IMR-90 (cell line): ENCODE data around the gene TNFRSF14. TPM values are rescaled to one million over a fixed set of nuclear protein-coding genes. Genes with fewer than 3 reads are reported as not detected.

Experiments used
- ATAC-seq: fragments of 200-7000 bp; cut with Tn5 transposase; 2 replicates; pipeline ENCODE4 v1.9.1; 2020; ENCODE audit warnings: low read depth, mild to moderate bottlenecking, moderate library complexity
- BruUV-seq: library from RNA; stranded (reverse); fragments of 400-500 nt; replicated peaks from 2 replicates; lab custom pipeline; 2021; lab: Mats Ljungman, UMichigan
- CTCF ChIA-PET: fragments of 300-600 bp; formaldehyde crosslinking; extraction: SDS; loops from one replicate; lab custom pipeline; 2021; ENCODE audit warnings: antibody characterized with exemption; lab: Yijun Ruan, JAX
- POLR2A ChIA-PET: fragments of 300-600 bp; sonication (Branson Sonifier 250); formaldehyde crosslinking; loops from one replicate; lab custom pipeline; 2022; ENCODE audit warnings: antibody characterized with exemption; ENCODE audit not compliant: unreplicated experiment; lab: Charles Lee
- DNase-seq: peaks from one replicate; pipeline ENCODE4 v3.0.0; 2013
- H2AFZ ChIP-seq: replicated peaks from 2 replicates; pipeline ENCODE3; 2013; ENCODE audit warnings: low read length, mild to moderate bottlenecking; ENCODE audit not compliant: poor library complexity
- H2AK5ac ChIP-seq: 2 replicates; pipeline ENCODE4 v1.6.1; 2013; ENCODE audit warnings: low read depth, low read length, inconsistent platforms
- H2AK9ac ChIP-seq: replicated peaks from 2 replicates; pipeline ENCODE3; 2013; ENCODE audit warnings: mild to moderate bottlenecking, low read depth, low read length, moderate library complexity; ENCODE audit not compliant: poor library complexity
- H2BK120ac ChIP-seq: 2 replicates; pipeline ENCODE4 v1.6.1; 2013; ENCODE audit warnings: low read depth, low read length, inconsistent platforms
- H2BK15ac ChIP-seq: 3 replicates; pipeline ENCODE4 v1.6.1; 2013; ENCODE audit warnings: low read depth, low read length, inconsistent platforms
- H2BK20ac ChIP-seq: 2 replicates; pipeline ENCODE4 v1.6.1; 2013; ENCODE audit warnings: low read depth, mild to moderate bottlenecking, inconsistent platforms, low read length, moderate library complexity
- H2BK5ac ChIP-seq: 2 replicates; pipeline ENCODE4 v1.6.1; 2013; ENCODE audit warnings: mild to moderate bottlenecking, low read depth, low read length, inconsistent platforms; ENCODE audit not compliant: poor library complexity, severe bottlenecking
- H3K14ac ChIP-seq: replicated peaks from 2 replicates; pipeline ENCODE4 v1.6.1; 2013; ENCODE audit warnings: low read depth, low read length, inconsistent platforms
- H3K18ac ChIP-seq: 2 replicates; pipeline ENCODE4 v1.6.1; 2013; ENCODE audit warnings: low read depth, low read length, control low read depth
- H3K23ac ChIP-seq: 2 replicates; pipeline ENCODE4 v1.6.1; 2013; ENCODE audit warnings: low read depth, low read length, inconsistent platforms
- H3K27ac ChIP-seq: 2 replicates; pipeline ENCODE4 v1.5.1; 2013; ENCODE audit warnings: mild to moderate bottlenecking, control low read depth, low read length; ENCODE audit not compliant: insufficient read depth
- H3K27me3 ChIP-seq: 2 replicates; pipeline ENCODE4 v1.6.1; 2013; ENCODE audit warnings: low read length; ENCODE audit not compliant: control insufficient read depth, insufficient read depth
- H3K36me3 ChIP-seq: 2 replicates; pipeline ENCODE4 v1.6.1; 2013; ENCODE audit warnings: low read length, mixed read lengths; ENCODE audit not compliant: control insufficient read depth, insufficient read depth
- H3K4ac ChIP-seq: 2 replicates; pipeline ENCODE4 v1.6.1; 2013; ENCODE audit warnings: low read depth, low read length, inconsistent platforms
- H3K4me1 ChIP-seq: 2 replicates; pipeline ENCODE4 v1.6.1; 2013; ENCODE audit warnings: low read length, mixed read lengths; ENCODE audit not compliant: control insufficient read depth, insufficient read depth
- H3K4me2 ChIP-seq: 2 replicates; pipeline ENCODE4 v1.6.1; 2013; ENCODE audit warnings: low read depth, mild to moderate bottlenecking, control low read depth, low read length, moderate library complexity
- H3K4me3 ChIP-seq: 2 replicates; pipeline ENCODE4 v1.5.1; 2013; ENCODE audit warnings: low read depth, mild to moderate bottlenecking, control low read depth, low read length, moderate library complexity; ENCODE audit not compliant: insufficient read depth
- H3K56ac ChIP-seq: 2 replicates; pipeline ENCODE4 v1.6.1; 2013; ENCODE audit warnings: low read length, inconsistent platforms; ENCODE audit not compliant: insufficient read depth; ENCODE audit errors: extremely low read depth
- H3K79me1 ChIP-seq, 2 experiments: 2 replicates each; pipeline ENCODE4 v1.6.1; 2013; ENCODE audit warnings: low read length in 2 of 2, inconsistent platforms in 1 of 2, low read depth in 1 of 2
- H3K9ac ChIP-seq: 2 replicates; pipeline ENCODE4 v1.6.1; 2013; ENCODE audit warnings: low read depth, low read length, control low read depth
- H3K9me1 ChIP-seq: 2 replicates; pipeline ENCODE4 v1.6.1; 2013; ENCODE audit warnings: low read length, inconsistent platforms; ENCODE audit not compliant: insufficient read depth
- H3K9me3 ChIP-seq: 2 replicates; pipeline ENCODE4 v1.6.1; 2013; ENCODE audit warnings: low read length; ENCODE audit not compliant: control insufficient read depth, insufficient read depth
- H4K20me1 ChIP-seq: 2 replicates; pipeline ENCODE4 v1.6.1; 2013; ENCODE audit warnings: low read length, inconsistent platforms; ENCODE audit not compliant: insufficient read depth
- H4K5ac ChIP-seq: 2 replicates; pipeline ENCODE4 v1.6.1; 2013; ENCODE audit warnings: mild to moderate bottlenecking, low read depth, low read length, control low read depth
- H4K8ac ChIP-seq, 2 experiments: 2 replicates each; pipeline ENCODE4 v1.6.1; 2013; ENCODE audit warnings: low read depth in 2 of 2, low read length in 2 of 2, control low read depth in 1 of 2, inconsistent platforms in 1 of 2
- H4K91ac ChIP-seq: 2 replicates; pipeline ENCODE4 v1.6.1; 2013; ENCODE audit warnings: low read depth, low read length, inconsistent platforms; ENCODE audit not compliant: insufficient read depth
- CEBPB ChIP-seq: IDR thresholded peaks from 2 replicates; pipeline ENCODE4 v1.6.1; 2012; ENCODE audit warnings: low read depth, low read length, improper control_type of control experiment
- ELK1 ChIP-seq: fragments of 150-350 bp; IDR thresholded peaks from 2 replicates; pipeline ENCODE4 v1.6.1; 2016; ENCODE audit warnings: low read depth, mild to moderate bottlenecking, low read length, moderate library complexity, borderline replicate concordance
- MAFK ChIP-seq: IDR thresholded peaks from 2 replicates; pipeline ENCODE4 v1.6.1; 2012; ENCODE audit warnings: low read depth, low read length, improper control_type of control experiment
- MAZ ChIP-seq: IDR thresholded peaks from 2 replicates; pipeline ENCODE4 v1.6.1; 2012; ENCODE audit warnings: low read depth, mild to moderate bottlenecking, low read length, improper control_type of control experiment, moderate library complexity, borderline replicate concordance
- RAD21 ChIP-seq: IDR thresholded peaks from 2 replicates; pipeline ENCODE4 v1.6.1; 2012; ENCODE audit warnings: low read length, improper control_type of control experiment
- RCOR1 ChIP-seq: IDR thresholded peaks from 2 replicates; pipeline ENCODE4 v1.6.1; 2012; ENCODE audit warnings: mild to moderate bottlenecking, low read length, improper control_type of control experiment; ENCODE audit not compliant: insufficient replicate concordance
- RFX5 ChIP-seq: IDR thresholded peaks from 2 replicates; pipeline ENCODE4 v1.8.0; 2012; ENCODE audit warnings: low read depth, mild to moderate bottlenecking, low read length, moderate library complexity
- USF2 ChIP-seq: fragments of 150-350 bp; IDR thresholded peaks from 2 replicates; pipeline ENCODE4 v1.6.1; 2017; ENCODE audit warnings: mild to moderate bottlenecking, antibody characterized with exemption, low read length, low read depth
- WGBS, 2 experiments: methylation state at CpG; one replicate each; pipeline versions ENCODE4 v1.1.5 to v1.1.7; 2013; ENCODE audit warnings: missing lambda C conversion rate in 2 of 2; ENCODE audit not compliant: insufficient read length in 1 of 2; ENCODE audit errors: extremely low coverage in 2 of 2; 5-methylcytosine and 5-hydroxymethylcytosine counted together
- dilution Hi-C: fragments of 300-500 bp; cut with HindIII; formaldehyde crosslinking; loops from one replicate; pipeline ENCODE4 v1.14.3; 2018; ENCODE audit warnings: low sequenced_read_pairs; ENCODE audit not compliant: unreplicated experiment
- in situ Hi-C: fragments of 300-500 bp; cut with MboI; formaldehyde crosslinking; loops from 3 replicates; pipeline ENCODE4 v1.14.3; 2019; ENCODE audit warnings: low sequenced_read_pairs, inconsistent platforms, mixed read lengths
- intact Hi-C: fragments of 100-400 bp; cut with micrococcal nuclease; formaldehyde crosslinking; loops from 2 replicates; pipeline ENCODE4 v1.10.0; 2022
- polyA plus RNA-seq, 3 experiments: library from polyadenylated mRNA; depleted of rRNA; stranded (reverse); fragments of >200 nt; gene quantifications; 2 replicates each; pipeline ENCODE4 v1.2.3, GENCODE V29; 2012; ENCODE audit warnings: low replicate concordance in 1 of 3
- total RNA-seq: library from RNA; depleted of rRNA; stranded (reverse); fragments of >200 nt; gene quantifications from 2 replicates; pipeline ENCODE4 v1.2.3, GENCODE V29; 2012

Gene TNFRSF14
- total and polyA plus RNA-seq, 2 of the 4 experiments (the other 2 are of a cell fraction) = 1.3 to 4.2 TPM

GRCh38 chr1:2508180-2508579, 48.0 kb upstream of the TNFRSF14 start:
- Histone ChIP-seq H3K18ac (no peak overlapping the region), H2BK20ac (no peak overlapping the region), H3K27me3 (peaks cover 9% of the 10 kb centered on the region; the same call in 1 of the 2 replicates), H3K56ac (no peak overlapping the region), H3K4ac (no peak overlapping the region), H3K4me3 (no peak overlapping the region), H3K23ac (no peak overlapping the region), H2AK5ac (no peak overlapping the region), H3K9me1 (no peaks in the 10 kb centered on the region), H2BK120ac (no peak overlapping the region), H3K9me3 (no peaks in the 10 kb centered on the region), H4K91ac (no peak overlapping the region), H3K14ac (no peak overlapping the region), H3K9ac (no peak overlapping the region), H2BK5ac (no peak overlapping the region), H2AK9ac (no peak overlapping the region), H4K5ac (no peak overlapping the region), H3K27ac (no peak overlapping the region), H4K8ac (no peak overlapping the region), H2AFZ (no peak overlapping the region), H2BK15ac (no peak overlapping the region), H4K20me1 (peaks cover 3% of the 10 kb centered on the region; the same call in 1 of the 2 replicates), H3K36me3 (peaks cover 42% of the 10 kb centered on the region), H3K4me1 (peaks cover 2% of the 10 kb centered on the region; the same call in 1 of the 2 replicates), H3K79me1 (0 out of 4 replicates have a peak, but pooled peaks cover 0 to 3% of the 10 kb centered on the region in 2 experiments), H3K4me2 (no peak overlapping the region)
- ChIA-PET POLR2A (no interaction called here), CTCF (no interaction called here)
- DNase-seq (no peak), ATAC-seq (no peak)
- in situ Hi-C loops = no loop called here
- intact Hi-C loops = no loop called here
- BruUV-seq = no TSS peak
- 90% methylated on average over 11 of the region's 24 CpGs; no CpG with 5 or more reads in 1 of the 2 experiments for WGBS, 2 experiments
- dilution Hi-C loops = no loop called here
- TF ChIP-seq MAFK = no peak
- TF ChIP-seq MAZ = no peak
- no peak for TF ChIP-seq CEBPB
- TF ChIP-seq ELK1 = no peak
- no peak for TF ChIP-seq USF2
- no peak for TF ChIP-seq RCOR1
- no peak for TF ChIP-seq RFX5
- no peak for TF ChIP-seq RAD21
